PFSK-1 (cell line): Measurements from ENCODE around the gene CACHD1.

Source experiments
- FOXP2 ChIP-seq: optimal IDR thresholded peaks from 2 replicates; pipeline ENCODE3; 2011; ENCODE audit warnings: borderline replicate concordance, control low read depth, inconsistent platforms; ENCODE audit not compliant: insufficient read depth; ENCODE audit errors: extremely low read length, extremely low read depth
- POLR2AphosphoS5 ChIP-seq: IDR thresholded peaks from 2 replicates; pipeline ENCODE4 v1.6.1; 2012; ENCODE audit warnings: low read depth, mild to moderate bottlenecking, control low read depth, low read length, moderate library complexity
- REST ChIP-seq, 2 experiments: IDR thresholded peaks; 2 replicates each; pipeline versions ENCODE4 v1.6.1 to v1.8.0; 2011 to 2012; ENCODE audit warnings: low read depth in 2 of 2, low read length in 2 of 2, control low read depth in 1 of 2, inconsistent platforms in 1 of 2, mild to moderate bottlenecking in 1 of 2, moderate library complexity in 1 of 2; ENCODE audit not compliant: insufficient read depth in 1 of 2
- SIN3A ChIP-seq: IDR thresholded peaks from 2 replicates; pipeline ENCODE4 v1.6.1; 2012; ENCODE audit warnings: mild to moderate bottlenecking, low read length, moderate library complexity, borderline replicate concordance; ENCODE audit not compliant: insufficient read depth
- TAF1 ChIP-seq: IDR thresholded peaks from 2 replicates; pipeline ENCODE4 v1.6.1; 2012; ENCODE audit warnings: low read length, control low read depth, borderline replicate concordance; ENCODE audit not compliant: insufficient read depth

The CACHD1 gene

DNA sequence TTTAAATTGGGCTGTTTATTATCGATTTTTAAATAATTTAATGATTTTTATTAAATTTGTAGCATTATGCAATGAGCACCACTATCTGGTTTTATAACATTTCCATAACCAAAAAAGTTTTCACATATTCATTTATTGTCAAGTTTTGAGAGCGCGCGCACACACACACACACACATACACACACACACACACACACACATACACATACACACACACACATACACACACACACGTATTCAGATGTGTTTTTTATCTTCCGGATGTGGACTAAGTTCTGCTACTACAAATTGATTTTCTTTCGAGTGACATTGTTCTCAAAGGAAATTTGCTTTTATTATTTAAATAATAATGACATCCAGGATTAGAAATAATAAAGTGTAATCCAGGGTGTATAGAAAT lies 16.3 kb downstream of the CACHD1 start:
- TF ChIP-seq FOXP2 (no peak), REST (IDR thresholded peaks at IDR 0.05; ENCODE audit: insufficient read depth in 1 of 2, low read depth in 2 of 2, low read length in 2 of 2) (no peak), POLR2AphosphoS5 (no peak), SIN3A (no peak), TAF1 (no peak)

- TF ChIP-seq FOXP2 (no peak), SIN3A (no peak)
Observed at GRCh38 chr1:64487061-64487460, 17.1 kb downstream of the CACHD1 start.

- no peak for TF ChIP-seq REST (IDR thresholded peaks at IDR 0.05; ENCODE audit: insufficient read depth in 1 of 2, low read depth in 2 of 2, low read length in 2 of 2)
- TF ChIP-seq SIN3A, result no peak
- no peak for TF ChIP-seq TAF1
- no peak for TF ChIP-seq FOXP2
- no peak for TF ChIP-seq POLR2AphosphoS5
Observed at GRCh38 chr1:64488862-64489261, 18.9 kb downstream of the CACHD1 start.

DNA sequence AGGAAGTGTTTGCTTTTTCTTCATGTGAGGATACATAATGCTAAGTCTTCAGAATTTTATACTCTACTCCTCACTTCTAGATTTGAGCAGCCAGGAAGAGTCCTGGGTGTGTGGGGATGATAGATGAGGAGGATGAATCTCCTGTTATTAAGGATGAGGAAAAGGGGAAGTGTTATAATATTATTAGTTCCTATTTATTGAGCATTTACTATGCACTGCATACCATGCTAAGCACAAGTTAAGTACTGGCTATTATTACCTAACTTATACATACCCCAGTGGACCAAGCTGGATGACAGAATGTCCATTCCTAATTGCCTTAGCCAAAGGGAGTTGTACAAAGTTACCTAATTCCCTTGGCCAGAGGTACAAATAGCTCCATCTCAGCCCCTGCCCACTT lies 19.8 kb downstream of the CACHD1 start:
- TF ChIP-seq REST (IDR thresholded peaks at IDR 0.05; ENCODE audit: insufficient read depth in 1 of 2, low read depth in 2 of 2, low read length in 2 of 2), result no peak
- no peak for TF ChIP-seq SIN3A
- no peak for TF ChIP-seq FOXP2
- no peak for TF ChIP-seq POLR2AphosphoS5
- no peak for TF ChIP-seq TAF1

GRCh38 chr1:64490213-64490818 lies 20.4 kb downstream of the CACHD1 start:
- TF ChIP-seq SIN3A (no peak), REST (IDR thresholded peaks at IDR 0.05; ENCODE audit: insufficient read depth in 1 of 2, low read depth in 2 of 2, low read length in 2 of 2) (no peak), TAF1 (no peak)
